HG02642 (cell line): ENCODE measurements around the gene NTM.

Experiments used
- ATAC-seq: cut with Tn5 transposase; IDR thresholded peaks from one replicate; pipeline ENCODE4 v1.9.1; 2021; ENCODE audit warnings: mild to moderate bottlenecking; ENCODE audit not compliant: unreplicated experiment, poor library complexity

NTM gene

DNA sequence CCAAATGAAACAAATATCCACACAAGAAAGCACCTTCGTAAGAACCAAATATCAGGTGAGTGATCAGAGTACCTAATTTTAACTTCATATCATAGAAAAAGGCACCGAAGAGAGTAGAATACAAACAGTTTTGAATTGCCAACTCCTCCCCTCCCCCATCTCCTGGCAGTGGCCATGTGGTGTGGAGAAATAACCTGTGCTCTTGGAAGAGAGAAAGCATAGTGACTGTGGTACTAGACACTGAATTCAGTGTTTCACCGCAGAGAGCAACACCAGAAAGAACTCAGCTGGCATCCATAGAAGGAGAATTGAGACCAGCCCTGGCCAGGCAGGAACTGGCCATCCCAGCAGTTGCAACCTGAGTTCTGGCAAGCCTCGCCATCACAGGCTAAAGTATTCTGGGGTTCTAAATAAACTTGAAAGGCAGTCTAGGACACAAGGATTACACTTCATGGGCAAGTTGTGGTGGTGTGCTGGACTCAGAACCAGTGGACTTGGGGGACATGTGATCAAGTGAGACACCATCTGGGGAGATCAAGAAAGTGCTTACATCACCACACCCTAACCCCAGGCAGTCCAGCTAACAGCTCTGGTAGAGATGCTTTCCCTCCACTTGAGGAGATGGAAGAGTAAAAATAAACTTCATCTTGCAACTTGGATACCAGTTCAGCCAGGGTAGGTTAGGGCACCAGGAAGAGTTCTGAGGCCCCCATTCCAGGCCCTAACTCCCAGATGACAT lies 1003.2 kb downstream of the NTM start:
- no peak for ATAC-seq

GRCh38 chr11:132379540-132379939 lies 1009.1 kb downstream of the NTM start:
- no peak for ATAC-seq
